ENCODE data around the gene RASSF8.
A peak's percentile ranks its signal among the peaks of the same experiment; 100 is the strongest.

RASSF8 gene

DNA sequence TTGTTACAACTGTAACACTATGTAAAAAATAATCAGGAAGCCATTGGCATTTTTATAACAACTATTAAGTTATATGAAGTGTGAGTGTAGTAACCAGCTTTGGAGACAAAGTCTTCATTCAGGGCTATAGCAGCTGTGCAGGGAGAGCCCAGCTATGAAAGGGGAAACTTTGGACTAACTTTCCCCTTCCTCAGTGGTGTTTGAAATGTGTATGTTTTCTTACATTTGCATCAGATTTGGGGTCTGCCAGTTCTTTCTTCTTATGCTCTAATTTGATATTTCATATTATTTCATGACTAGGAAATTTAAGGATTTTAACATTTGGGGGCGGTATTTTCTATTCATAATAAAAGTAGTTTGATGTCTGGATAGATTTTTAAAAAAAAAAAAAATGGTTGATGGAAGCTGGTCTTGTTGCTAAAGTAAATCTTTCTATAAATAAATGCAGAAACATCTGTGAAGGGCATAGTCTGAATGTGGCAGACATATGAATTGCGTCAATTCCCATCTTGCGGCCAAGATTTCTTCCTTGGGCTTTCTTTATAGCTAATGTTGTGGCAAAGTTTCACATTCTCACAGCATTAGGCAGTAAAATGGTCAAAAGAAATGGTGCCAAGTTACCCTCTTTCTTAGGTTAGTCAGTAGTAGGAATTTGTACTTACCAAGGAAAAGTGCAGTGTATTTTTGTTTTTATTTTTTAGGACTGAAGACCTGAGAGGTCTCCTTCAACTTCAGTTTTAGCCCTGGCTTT is 35.6 kb downstream of the RASSF8 start:
- DNase-seq (ENCODE audit: low spot score) = no peak

DNA sequence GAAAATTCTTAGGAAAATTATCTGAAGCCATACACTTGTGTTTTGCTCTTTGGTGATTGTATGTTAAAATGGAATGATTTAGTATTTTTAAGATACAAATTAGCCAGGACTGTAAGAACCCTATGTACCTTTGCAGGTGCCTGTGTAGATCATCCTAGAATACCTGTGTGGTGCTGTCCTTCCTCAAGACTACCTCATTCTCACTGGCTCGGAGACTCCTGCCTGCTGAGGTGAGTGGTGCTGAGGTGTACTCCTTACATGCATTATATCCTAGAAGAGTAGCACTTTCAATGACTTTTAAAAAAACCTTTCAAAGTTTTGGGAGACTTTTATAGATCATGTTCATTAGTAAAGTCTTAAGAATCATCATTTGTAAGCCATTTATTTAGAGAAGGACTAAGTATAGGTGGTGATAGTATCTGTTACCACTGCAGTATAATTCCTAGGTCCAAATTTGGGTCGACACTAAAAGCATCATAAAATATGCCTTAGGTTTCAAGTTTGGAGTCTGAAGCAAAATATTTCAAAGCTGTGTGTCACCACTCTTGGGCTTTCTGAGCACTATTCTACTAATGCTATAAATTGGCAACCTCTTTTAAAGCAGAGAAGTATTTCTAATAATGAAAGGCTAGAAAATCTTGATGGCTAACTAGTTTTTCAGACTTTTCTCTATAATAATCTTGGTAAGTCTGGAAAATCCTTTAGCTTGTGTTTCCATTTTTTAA is 36.6 kb downstream of the RASSF8 start:
- DNase-seq (ENCODE audit: low spot score) = no peak

DNA sequence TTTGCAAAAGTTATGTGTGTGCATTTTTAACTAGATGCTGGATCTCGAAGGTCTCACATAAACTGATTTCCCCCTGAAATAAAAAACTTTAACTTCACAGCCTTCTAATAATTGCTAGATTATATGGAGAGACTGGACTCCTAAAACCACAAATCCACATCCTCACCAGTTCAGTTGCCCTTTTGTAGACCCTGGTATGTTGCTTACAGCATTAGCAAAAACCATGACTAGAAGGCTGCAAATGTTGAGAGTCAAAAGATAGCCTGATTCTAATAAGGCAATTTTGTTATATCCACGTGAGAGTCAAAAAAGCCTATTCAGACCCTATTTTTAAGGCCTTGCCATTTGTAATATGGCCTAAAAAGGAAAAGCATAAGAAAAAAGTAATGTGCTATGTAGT is 37.4 kb downstream of the RASSF8 start:
- DNase-seq (ENCODE audit: low spot score) = no peak

DNA sequence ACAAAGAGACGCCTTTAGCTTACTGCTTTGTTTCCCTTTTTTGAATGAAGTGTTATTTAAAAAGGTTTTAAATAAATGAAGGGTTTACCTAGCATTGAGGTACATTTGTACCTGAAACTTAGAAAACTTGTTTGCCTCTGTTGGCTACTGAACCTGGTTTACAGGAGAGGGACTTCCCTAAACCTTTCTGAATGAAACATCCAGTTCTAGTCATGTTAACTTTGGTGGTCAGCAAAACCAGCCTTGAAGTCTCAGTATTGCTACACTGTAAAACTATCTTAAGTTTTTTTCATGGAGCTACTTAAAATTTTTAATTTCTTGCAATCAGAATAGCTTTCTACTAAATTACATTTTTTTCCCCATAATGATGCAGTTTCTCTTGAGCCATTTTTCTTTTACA is 38.2 kb downstream of the RASSF8 start:
- DNase-seq (ENCODE audit: low spot score) = no peak

- no peak for DNase-seq (ENCODE audit: low spot score)
These were observed 38.9 kb downstream of the RASSF8 start for GRCh38 chr12:25997201-25997963.

- DNase-seq (ENCODE audit: low spot score) = no peak
These were observed 42.4 kb downstream of the RASSF8 start for GRCh38 chr12:26000898-26001297.

DNA sequence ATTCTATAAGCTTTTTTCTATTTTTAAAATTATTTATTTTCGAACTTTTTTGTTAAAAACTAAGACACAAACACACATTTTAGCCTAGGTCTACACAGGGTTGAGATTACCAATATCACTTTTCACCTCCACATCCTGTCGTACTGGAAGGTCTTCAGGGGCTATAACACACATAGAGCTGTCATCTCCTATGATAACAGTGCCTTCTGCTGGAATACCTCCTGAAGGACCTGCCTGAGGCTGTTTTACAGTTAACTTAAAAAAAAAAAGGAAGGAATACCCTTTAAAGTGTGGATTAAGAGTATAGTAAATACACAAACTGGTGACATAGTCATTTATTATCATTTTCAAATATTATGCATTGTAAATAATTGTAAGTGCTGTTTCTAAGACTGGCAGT is 43.0 kb downstream of the RASSF8 start:
- DNase-seq (ENCODE audit: low spot score) = no peak

GRCh38 chr12:26003065-26003464 is 44.6 kb downstream of the RASSF8 start:
- no peak for DNase-seq (ENCODE audit: low spot score)

DNA sequence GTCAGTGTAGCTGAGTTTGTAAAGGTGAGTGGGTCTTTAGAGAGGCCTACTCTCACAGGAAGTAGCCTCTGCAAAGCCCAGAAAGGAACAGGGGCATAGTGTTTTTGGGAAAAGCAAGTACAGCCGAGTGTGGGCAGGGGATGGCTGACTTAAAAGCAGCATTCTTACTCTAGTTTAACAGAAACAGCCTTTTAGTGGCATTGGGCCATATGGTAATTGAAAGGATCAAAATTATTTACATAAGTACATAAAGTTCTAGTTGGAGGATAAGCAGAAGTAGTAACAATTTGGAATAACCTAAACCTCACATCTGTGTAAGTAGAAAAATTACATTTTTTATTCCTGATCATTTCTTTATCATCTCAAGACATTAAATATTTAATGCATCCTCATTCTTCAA is 49.1 kb downstream of the RASSF8 start:
- DNase-seq (ENCODE audit: low spot score) = no peak

DNA sequence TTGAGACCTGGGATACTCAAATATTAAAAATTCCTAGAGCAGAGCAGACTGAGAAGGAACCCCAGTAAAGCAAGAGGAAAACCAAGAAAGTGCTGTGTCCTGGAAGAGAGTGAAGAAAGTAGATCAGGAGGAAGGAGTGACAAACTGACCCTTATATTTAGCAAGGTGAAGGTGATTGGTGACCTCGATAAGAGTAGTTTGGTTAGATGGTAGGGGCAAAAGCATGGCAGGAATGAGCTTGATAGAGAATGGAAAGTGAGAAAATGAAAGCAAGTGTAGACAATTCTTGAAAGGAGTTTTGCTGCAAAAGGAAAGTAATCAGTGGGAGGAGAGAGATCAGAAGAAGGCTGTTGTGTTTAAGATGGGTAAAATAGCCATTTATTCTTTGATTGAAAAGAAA is 51.1 kb downstream of the RASSF8 start:
- DNase-seq (ENCODE audit: low spot score) = no peak

- no peak for DNase-seq (ENCODE audit: low spot score)
These were observed 51.9 kb downstream of the RASSF8 start for GRCh38 chr12:26010293-26010821.

GRCh38 chr12:26011099-26011498 is 52.6 kb downstream of the RASSF8 start:
- DNase-seq (ENCODE audit: low spot score) = no peak

- DNase-seq (ENCODE audit: low spot score) = no peak
These were observed 55.6 kb downstream of the RASSF8 start for GRCh38 chr12:26014085-26014484.

- no peak for DNase-seq (ENCODE audit: low spot score)
These were observed 58.0 kb downstream of the RASSF8 start for GRCh38 chr12:26016516-26016915.

DNA sequence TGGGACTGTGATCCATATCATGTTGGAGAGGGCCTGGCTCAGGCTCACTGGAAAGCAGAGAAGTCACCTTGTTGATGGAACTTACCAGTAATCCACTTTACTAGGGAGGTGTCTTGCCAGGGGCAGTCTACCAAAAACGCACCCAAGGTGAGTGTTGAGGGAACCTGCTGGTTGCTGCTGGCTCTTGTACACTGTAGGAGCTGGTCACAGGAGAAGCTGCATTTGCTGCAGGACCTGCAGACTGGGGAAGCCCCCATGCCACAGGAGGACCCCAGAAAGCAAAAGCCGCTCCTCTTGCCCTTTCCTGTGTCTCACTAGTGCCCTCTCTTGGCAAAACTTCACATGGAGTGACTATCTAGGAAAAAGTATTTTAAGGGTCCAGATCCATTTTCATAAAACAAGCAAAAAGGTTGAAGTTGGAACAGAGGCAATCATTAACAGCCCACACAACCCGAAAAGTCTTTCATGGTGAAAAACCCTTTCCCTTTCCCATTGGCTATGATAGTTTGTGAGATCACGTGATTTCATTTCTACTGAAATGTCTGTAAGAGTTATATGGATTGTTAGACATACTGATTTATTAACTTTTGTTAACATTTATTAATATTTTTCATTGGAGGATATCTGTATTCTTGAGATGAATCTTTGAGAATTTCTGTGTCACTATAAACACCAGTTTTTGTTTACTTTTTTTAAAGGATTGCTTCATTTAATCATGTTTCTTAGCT is 59.2 kb downstream of the RASSF8 start:
- no peak for DNase-seq (ENCODE audit: low spot score)

GRCh38 chr12:26018926-26019325 is 60.4 kb downstream of the RASSF8 start:
- DNase-seq (ENCODE audit: low spot score) = no peak

GRCh38 chr12:26021534-26021933 is 63.1 kb downstream of the RASSF8 start:
- no peak for DNase-seq (ENCODE audit: low spot score)

- DNase-seq (ENCODE audit: low spot score) = no peak
These were observed 63.6 kb downstream of the RASSF8 start for GRCh38 chr12:26022043-26022442.

DNA sequence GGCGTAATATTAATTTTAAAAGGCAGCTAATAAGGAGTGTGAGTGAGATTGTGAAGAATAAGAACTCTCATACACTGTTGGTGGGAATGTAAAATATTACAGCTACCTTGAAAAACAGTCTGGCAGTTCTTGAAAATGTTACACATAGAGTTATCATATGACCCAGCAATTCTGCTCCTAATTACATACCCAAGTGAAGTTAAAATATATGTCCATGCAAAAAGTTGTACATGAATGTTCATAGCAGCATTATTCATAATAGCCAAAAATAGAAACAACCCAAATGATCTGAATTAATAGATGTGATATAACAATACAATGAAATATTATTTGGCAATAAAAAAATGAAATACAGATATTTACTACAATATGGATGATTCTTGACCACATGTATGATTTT is 68.2 kb downstream of the RASSF8 start:
- DNase-seq (ENCODE audit: low spot score) = no peak

DNA sequence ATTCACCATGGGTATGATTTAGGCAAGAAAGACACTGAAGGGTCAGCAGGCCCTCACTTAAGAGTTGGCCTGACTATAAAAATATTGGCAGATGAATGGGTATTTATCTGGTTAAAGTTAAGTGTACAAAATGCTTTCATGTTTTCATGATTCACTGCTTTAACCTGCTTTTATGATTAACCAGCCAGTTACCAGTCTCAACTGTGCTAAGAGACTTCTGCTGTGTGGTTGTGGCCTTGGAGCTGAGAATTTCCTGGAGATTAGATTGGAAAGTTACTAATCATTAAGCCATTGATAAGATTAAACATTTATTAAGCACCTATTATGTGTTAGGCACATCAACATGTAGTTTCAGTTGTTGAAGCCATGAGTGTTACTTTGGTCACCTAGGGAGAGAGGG is 68.9 kb downstream of the RASSF8 start:
- DNase-seq (ENCODE audit: low spot score) = no peak

GRCh38 chr12:26028953-26029735 is 70.7 kb downstream of the RASSF8 start:
- DNase-seq (ENCODE audit: low spot score) = peak; percentile 5

DNA sequence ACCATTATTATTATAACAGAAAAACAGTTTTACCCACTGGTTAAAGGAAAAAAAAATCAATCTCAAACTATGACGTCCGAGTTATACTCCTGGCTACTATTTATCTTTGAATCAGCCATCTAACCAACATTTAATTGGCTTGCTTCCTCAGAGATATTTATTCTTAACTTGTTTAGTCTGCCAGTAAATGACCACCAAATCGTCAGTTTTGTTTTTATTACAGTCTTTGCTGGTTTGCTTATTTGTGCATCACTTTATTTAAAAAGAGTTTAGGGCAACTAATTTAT is 71.2 kb downstream of the RASSF8 start:
- no peak for DNase-seq (ENCODE audit: low spot score)

Measured in CD4-positive, alpha-beta T cell treated with Interleukin-2 at 100 ng/mL for 4 hours (primary cell).